Measurements from ENCODE around the gene TAC3. TPM values are rescaled to one million over a fixed set of nuclear protein-coding genes. Genes with fewer than 3 reads are reported as not detected.

TAC3 gene
- total and polyA plus RNA-seq, 2 of the 8 experiments (the other 6 are each of a cell fraction or from before 2014, with no cell fraction given): 9.7 to 45.3 TPM

DNA sequence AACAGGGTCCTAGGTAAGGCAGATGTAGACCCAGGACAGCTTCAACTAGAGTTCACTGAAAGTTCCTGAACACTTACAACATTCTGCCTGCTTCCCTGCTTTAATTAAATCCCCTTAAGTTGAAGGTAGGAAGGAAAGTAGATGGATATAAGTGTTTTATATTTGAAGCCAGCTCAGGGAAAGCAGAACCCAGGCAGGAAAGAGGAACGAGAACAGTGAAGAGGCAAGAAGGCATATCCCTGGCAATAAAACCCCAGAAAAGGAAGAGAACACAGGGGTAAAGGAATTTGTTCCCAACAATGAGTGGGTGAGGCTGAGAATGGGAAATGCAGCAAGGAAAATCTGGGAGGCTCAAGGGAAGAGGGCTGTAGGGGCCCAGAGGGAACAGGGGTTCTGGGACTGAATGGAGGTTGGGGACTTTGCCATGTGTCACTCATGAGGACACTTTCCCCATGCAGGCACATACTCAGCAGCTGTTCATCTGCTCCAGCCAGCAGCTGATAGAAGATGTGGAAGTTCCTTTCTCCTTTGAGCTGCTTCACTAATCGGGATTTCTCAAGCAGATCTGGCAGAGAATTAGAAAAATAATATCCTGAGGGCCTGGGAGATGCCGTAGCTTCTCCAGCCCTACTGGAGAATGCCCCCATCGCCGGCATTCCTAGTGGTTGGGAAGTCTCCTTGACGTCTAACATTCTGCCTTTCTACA, 29.9 kb upstream of the TAC3 start:
- no peak overlapping the region for H2BK15ac ChIP-seq (ENCODE audit: low read length)
- WGBS, 2 experiments (ENCODE audit: extremely low coverage in 1 of 2, insufficient coverage in 1 of 2, insufficient read length in 1 of 2, insufficient replicate concordance in 2 of 2, low coverage in 1 of 2, low lambda C conversion rate in 2 of 2, missing lambda C conversion rate in 1 of 2): 96% methylated on average over 6 of the region's 6 CpGs; no CpG with 5 or more reads in 1 of the 2 experiments
- H3K18ac ChIP-seq (ENCODE audit: extremely low read depth, low read length): no peak overlapping the region
- H2BK5ac ChIP-seq (ENCODE audit: low read depth, low read length): no peak overlapping the region
- H3K9me3 ChIP-seq (ENCODE audit: insufficient read depth in 2 of 2, low read depth in 1 of 2, low read length in 1 of 2): no peaks in the 10 kb centered on the region
- H3K56ac ChIP-seq (replicated peaks; ENCODE audit: insufficient read length, low read depth, low read length): no peak overlapping the region
- FAIRE-seq: no peak
- no peaks in the 10 kb centered on the region for H4K20me1 ChIP-seq (replicated peaks in 1 of 2; ENCODE audit: control insufficient read depth in 1 of 2, insufficient read depth in 2 of 2, low read length in 2 of 2)
- DNase-seq (ENCODE audit: low read depth in 1 of 2, low spot score in 2 of 2): no peak
- H3K9ac ChIP-seq (replicated peaks in 1 of 4; ENCODE audit: extremely low read depth in 1 of 4, low read depth in 3 of 4, low read length in 3 of 4): no peak overlapping the region
- no peaks in the 10 kb centered on the region for H3K79me2 ChIP-seq (ENCODE audit: control insufficient read depth in 1 of 2, insufficient read depth in 2 of 2, low read length in 2 of 2)
- H3K4ac ChIP-seq (replicated peaks; ENCODE audit: insufficient read length, low read depth, low read length): no peak overlapping the region
- no peak overlapping the region for H2BK12ac ChIP-seq (ENCODE audit: low read depth, low read length)
- TF ChIP-seq KDM5A (IDR thresholded peaks at IDR 0.05; ENCODE audit: low read length): no peak
- TF ChIP-seq, protein P1, sequence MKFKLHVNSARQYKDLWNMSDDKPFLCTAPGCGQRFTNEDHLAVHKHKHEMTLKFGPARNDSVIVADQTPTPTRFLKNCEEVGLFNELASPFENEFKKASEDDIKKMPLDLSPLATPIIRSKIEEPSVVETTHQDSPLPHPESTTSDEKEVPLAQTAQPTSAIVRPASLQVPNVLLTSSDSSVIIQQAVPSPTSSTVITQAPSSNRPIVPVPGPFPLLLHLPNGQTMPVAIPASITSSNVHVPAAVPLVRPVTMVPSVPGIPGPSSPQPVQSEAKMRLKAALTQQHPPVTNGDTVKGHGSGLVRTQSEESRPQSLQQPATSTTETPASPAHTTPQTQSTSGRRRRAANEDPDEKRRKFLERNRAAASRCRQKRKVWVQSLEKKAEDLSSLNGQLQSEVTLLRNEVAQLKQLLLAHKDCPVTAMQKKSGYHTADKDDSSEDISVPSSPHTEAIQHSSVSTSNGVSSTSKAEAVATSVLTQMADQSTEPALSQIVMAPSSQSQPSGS (IDR thresholded peaks at IDR 0.05; ENCODE audit: low read length): no peak
- no peak for TF ChIP-seq ASH2L (IDR thresholded peaks at IDR 0.05; ENCODE audit: low read length)
- TF ChIP-seq EGR1 (IDR thresholded peaks at IDR 0.05; ENCODE audit: borderline replicate concordance, low read depth, low read length): no peak
- TF ChIP-seq TAF1 (IDR thresholded peaks at IDR 0.05; ENCODE audit: low read depth, low read length): no peak
- TF ChIP-seq CBX8 (IDR thresholded peaks at IDR 0.05; ENCODE audit: borderline replicate concordance, low read depth, low read length): no peak
- H3K23ac ChIP-seq (ENCODE audit: insufficient read length): no peak overlapping the region
- no peak overlapping the region for H4K8ac ChIP-seq (ENCODE audit: extremely low read depth, insufficient read depth, low read length)
- no peaks in the 10 kb centered on the region for H3K36me3 ChIP-seq (ENCODE audit: control insufficient read depth in 2 of 4, insufficient read depth in 4 of 4, low read length in 3 of 4)
- no peak overlapping the region for H3K14ac ChIP-seq (ENCODE audit: insufficient read length)
- no peaks in the 10 kb centered on the region for H3K23me2 ChIP-seq (ENCODE audit: low read depth, low read length)
- H3K4me1 ChIP-seq (replicated peaks in 1 of 4; ENCODE audit: control insufficient read depth in 3 of 4, insufficient read depth in 4 of 4, low read length in 3 of 4): no peaks in the 10 kb centered on the region
- no peaks in the 10 kb centered on the region for H3K27me3 ChIP-seq (replicated peaks in 1 of 4; ENCODE audit: control insufficient read depth in 3 of 4, extremely low read depth in 1 of 4, insufficient read depth in 3 of 4, low read length in 3 of 4)
- H2AFZ ChIP-seq (ENCODE audit: low read length): no peak overlapping the region
- no peak overlapping the region for H4K5ac ChIP-seq (ENCODE audit: insufficient read length, low read depth, low read length)
- H3K27ac ChIP-seq (ENCODE audit: low read depth, low read length): no peak overlapping the region
- ChIA-PET CTCF (ENCODE audit: partially characterized antibody) (interaction anchor here (0.7 to 7.5 kb wide), 8 partner anchors 8 to 66 kb away, joined by 3 to 77 read pairs (median 4); no protein-coding TSS in a partner anchor), POLR2A (ENCODE audit: partially characterized antibody) (interaction anchor here (1.3 to 3.5 kb wide), 3 partner anchors 9 to 13 kb away, joined by 3 to 11 read pairs (median 4); no protein-coding TSS in a partner anchor)
- no peak overlapping the region for H3K4me2 ChIP-seq (ENCODE audit: insufficient read depth in 1 of 2, low read depth in 2 of 2, low read length in 2 of 2)
- H3K79me1 ChIP-seq (ENCODE audit: low read depth, low read length): no peaks in the 10 kb centered on the region
- no peak overlapping the region for H2BK20ac ChIP-seq (ENCODE audit: low read length)
- H2AK5ac ChIP-seq (ENCODE audit: low read depth, low read length): no peak overlapping the region
- H4K91ac ChIP-seq (replicated peaks; ENCODE audit: insufficient read length, low read length): no peak overlapping the region
- H2BK120ac ChIP-seq (replicated peaks; ENCODE audit: low read depth, low read length): no peak overlapping the region
- H3K4me3 ChIP-seq (ENCODE audit: extremely low read depth in 1 of 4, insufficient read depth in 2 of 4, low read depth in 3 of 4, low read length in 4 of 4): no peak overlapping the region

All from H1 (cell line).